Activated naive CD8-positive, alpha-beta T cell treated with anti-CD3 and anti-CD28 coated beads for 36 hours (primary cell): ENCODE data around the gene ZSCAN21. TPM values are rescaled to one million over a fixed set of nuclear protein-coding genes. Genes with fewer than 3 reads are reported as not detected.

Source experiments
- DNase-seq: peaks from one replicate; pipeline ENCODE4 v3.0.0; 2021
- H3K27ac Mint-ChIP-seq: one replicate; pipeline ENCODE4 v1.8.0; 2022; ENCODE audit warnings: mild to moderate bottlenecking, moderate library complexity, mixed read lengths
- H3K27me3 Mint-ChIP-seq: one replicate; pipeline ENCODE4 v1.8.0; 2022; ENCODE audit warnings: mild to moderate bottlenecking, mixed read lengths
- H3K36me3 Mint-ChIP-seq: one replicate; pipeline ENCODE4 v1.8.0; 2021; ENCODE audit warnings: mild to moderate bottlenecking, mixed read lengths
- H3K4me1 Mint-ChIP-seq: one replicate; pipeline ENCODE4 v1.8.0; 2021; ENCODE audit warnings: mixed read lengths
- H3K4me3 Mint-ChIP-seq: one replicate; pipeline ENCODE4 v1.8.0; 2022; ENCODE audit warnings: mild to moderate bottlenecking, moderate library complexity, mixed read lengths
- H3K9me3 Mint-ChIP-seq: one replicate; pipeline ENCODE4 v1.8.0; 2022; ENCODE audit warnings: mixed read lengths
- total RNA-seq, 2 experiments: library from RNA; stranded (reverse); gene quantifications; one replicate each; pipeline ENCODE4 v1.2.3, GENCODE V29; 2021

ZSCAN21 gene
- total RNA-seq, 2 experiments from 2014 or later, result 9.0 to 9.4 TPM

DNA sequence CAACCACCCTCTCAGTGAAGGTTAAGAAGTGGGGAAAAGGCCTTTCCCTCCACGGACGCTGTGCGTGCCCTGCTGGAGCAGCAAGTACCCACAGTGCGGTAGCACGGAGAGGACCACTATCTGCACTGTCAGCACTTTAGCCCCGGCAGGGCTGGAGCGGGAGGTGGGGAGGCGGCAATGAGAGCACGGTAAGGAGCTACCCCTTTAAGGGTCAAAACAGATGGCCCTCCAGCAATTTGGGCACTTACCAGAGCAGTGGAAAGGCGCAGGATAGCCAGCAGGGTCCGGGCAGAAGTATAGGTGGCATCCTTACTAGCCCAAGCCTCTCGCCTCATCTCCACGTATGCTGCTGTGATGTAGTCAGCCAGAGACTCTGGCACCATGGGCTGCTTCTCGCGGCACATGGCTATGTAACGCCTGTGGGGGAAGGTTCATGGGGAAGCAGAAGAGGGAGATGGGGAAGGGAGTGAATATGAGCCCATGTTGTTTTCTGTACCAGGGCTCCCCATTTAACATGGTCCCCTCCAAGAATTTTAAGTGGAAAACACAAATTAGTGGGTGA, 44.4 kb downstream of the ZSCAN21 start:
- no peaks in the 10 kb centered on the region for H3K9me3 Mint-ChIP-seq
- no peak overlapping the region for H3K27ac Mint-ChIP-seq
- peaks cover 53% of the 10 kb centered on the region for H3K4me1 Mint-ChIP-seq
- DNase-seq, result no peak
- H3K4me3 Mint-ChIP-seq, result no peak overlapping the region
- no peaks in the 10 kb centered on the region for H3K27me3 Mint-ChIP-seq
- H3K36me3 Mint-ChIP-seq, result peaks cover 78% of the 10 kb centered on the region

DNA sequence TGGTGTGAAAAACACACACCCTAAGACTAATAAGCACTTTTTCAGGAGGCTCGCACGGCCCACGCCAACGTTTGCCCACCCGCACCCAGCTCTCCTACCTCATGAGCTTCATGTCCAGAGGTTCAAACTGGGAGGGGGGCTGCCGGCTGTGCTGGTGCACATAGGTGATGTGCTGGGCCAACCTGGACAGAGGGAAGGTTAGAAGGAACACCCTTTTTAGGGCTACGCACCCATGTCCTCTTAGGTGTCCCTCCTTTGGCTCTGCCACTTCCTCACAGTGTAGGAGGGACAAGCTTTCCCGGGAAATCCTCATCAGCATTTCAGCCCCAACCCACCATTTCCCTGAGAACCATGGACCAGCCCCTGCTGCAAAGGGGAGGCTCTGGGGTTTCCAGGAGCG, 45.7 kb downstream of the ZSCAN21 start:
- Mint-ChIP-seq H3K36me3 (peaks cover 82% of the 10 kb centered on the region), H3K4me3 (no peak overlapping the region), H3K9me3 (no peaks in the 10 kb centered on the region), H3K4me1 (peaks cover 53% of the 10 kb centered on the region), H3K27ac (peak overlapping the region; percentile 49), H3K27me3 (peaks cover 2% of the 10 kb centered on the region)
- no peak for DNase-seq

DNA sequence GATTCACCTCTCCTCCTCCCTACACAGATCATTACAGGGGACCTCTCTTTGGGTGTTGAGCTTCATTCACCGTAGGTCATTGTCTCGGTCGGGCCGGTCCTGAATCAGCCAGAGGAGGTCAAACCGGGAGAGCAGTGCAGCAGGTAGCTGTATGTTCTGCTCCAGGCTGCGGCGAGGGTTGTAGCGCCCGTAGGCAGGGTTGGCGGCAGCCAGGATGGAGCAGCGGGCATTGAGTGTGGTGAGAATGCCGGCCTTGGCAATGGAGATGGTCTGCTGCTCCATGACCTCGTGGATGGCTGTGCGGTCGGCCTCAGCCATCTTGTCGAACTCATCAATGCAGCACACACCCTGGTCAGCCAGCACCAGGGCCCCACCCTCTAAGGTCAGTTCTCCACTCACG, 46.1 kb downstream of the ZSCAN21 start:
- peak overlapping the region; percentile 72 for H3K27ac Mint-ChIP-seq
- peaks cover 81% of the 10 kb centered on the region for H3K36me3 Mint-ChIP-seq
- H3K27me3 Mint-ChIP-seq, result peaks cover 4% of the 10 kb centered on the region
- H3K9me3 Mint-ChIP-seq, result no peaks in the 10 kb centered on the region
- no peak overlapping the region for H3K4me3 Mint-ChIP-seq
- no peak for DNase-seq
- peaks cover 50% of the 10 kb centered on the region for H3K4me1 Mint-ChIP-seq

DNA sequence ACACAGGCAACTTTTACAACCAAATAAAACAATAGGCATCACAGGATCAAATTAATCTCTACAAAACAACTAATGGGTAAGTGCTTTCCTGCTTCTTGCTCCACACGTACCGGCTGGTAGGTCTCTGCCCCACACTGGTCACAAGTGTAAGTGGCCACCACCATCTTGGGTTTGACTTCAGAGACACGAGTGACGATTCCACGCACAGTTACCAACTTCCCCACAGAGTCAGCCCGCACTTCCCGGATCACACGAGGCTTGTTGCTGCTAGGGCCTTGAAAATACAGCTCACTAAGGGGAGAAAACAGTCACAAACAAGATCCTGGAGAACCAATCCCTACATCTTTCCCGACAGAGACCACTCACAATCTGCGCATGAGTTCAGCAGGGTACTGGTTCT, 49.3 kb downstream of the ZSCAN21 start:
- peak overlapping the region; percentile 92 for H3K4me3 Mint-ChIP-seq
- no peak for DNase-seq
- peak overlapping the region; percentile 97 for H3K27ac Mint-ChIP-seq
- no peaks in the 10 kb centered on the region for H3K9me3 Mint-ChIP-seq
- H3K4me1 Mint-ChIP-seq, result peaks cover 41% of the 10 kb centered on the region
- peaks cover 8% of the 10 kb centered on the region for H3K27me3 Mint-ChIP-seq
- H3K36me3 Mint-ChIP-seq, result peaks cover 60% of the 10 kb centered on the region

DNA sequence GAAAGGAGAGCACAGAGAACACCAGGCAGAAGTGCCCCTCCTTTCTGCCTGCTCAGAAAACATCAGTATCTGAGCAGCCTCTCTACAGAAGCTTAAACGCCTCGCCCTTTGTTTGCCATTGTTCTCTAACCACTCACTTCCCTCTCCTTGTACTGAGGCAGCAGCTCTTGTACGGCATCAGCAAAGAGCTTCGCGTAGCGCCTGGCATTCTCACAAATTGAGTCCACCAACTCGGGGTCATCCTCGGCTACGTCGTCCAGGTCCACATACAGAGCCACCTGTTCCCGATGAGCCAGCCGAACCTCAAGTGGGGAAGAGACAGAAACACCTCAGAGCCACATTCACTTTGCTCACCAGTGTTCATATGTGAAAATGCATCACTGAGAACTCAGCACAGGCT, 49.9 kb downstream of the ZSCAN21 start:
- Mint-ChIP-seq H3K9me3 (no peaks in the 10 kb centered on the region), H3K27ac (peak overlapping the region; percentile 97), H3K4me1 (peaks cover 41% of the 10 kb centered on the region), H3K36me3 (peaks cover 60% of the 10 kb centered on the region), H3K4me3 (peak overlapping the region; percentile 92), H3K27me3 (peaks cover 8% of the 10 kb centered on the region)
- DNase-seq, result no peak

DNA sequence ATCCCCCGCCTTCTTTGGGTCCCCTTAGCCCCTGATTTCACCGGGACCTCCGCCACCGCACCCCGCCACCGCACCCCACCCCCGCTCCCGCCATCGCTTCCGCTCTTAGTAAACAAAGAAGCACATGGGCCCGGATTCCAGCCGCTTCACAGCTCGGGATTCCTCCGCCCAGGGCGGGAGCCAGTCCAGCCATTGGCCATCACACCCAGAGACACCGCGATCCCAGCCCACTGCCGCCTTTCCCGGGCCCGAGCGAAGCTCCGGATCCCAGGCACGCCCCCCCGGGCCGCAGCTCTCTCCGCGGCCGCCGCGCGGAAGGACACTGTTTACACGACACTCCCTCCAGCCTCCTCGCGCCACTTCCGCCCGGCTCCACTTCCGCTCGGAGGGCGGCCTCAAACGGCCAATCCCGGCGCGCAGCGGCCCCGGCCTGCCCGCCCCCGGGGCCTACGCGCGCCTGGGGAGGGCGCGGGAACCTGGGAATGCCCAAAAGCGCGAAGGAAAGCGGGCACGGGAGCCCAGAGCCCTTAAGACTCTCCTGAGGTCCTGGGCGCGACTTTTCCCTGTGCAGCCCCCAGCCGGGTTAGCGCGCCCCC, 50.9 kb downstream of the ZSCAN21 start:
- H3K4me1 Mint-ChIP-seq, result peaks cover 38% of the 10 kb centered on the region
- H3K27ac Mint-ChIP-seq, result peak overlapping the region; percentile 97
- DNase-seq, result peak; percentile 93
- peaks cover 8% of the 10 kb centered on the region for H3K27me3 Mint-ChIP-seq
- H3K36me3 Mint-ChIP-seq, result peaks cover 55% of the 10 kb centered on the region
- peak overlapping the region; percentile 92 for H3K4me3 Mint-ChIP-seq
- no peaks in the 10 kb centered on the region for H3K9me3 Mint-ChIP-seq

DNA sequence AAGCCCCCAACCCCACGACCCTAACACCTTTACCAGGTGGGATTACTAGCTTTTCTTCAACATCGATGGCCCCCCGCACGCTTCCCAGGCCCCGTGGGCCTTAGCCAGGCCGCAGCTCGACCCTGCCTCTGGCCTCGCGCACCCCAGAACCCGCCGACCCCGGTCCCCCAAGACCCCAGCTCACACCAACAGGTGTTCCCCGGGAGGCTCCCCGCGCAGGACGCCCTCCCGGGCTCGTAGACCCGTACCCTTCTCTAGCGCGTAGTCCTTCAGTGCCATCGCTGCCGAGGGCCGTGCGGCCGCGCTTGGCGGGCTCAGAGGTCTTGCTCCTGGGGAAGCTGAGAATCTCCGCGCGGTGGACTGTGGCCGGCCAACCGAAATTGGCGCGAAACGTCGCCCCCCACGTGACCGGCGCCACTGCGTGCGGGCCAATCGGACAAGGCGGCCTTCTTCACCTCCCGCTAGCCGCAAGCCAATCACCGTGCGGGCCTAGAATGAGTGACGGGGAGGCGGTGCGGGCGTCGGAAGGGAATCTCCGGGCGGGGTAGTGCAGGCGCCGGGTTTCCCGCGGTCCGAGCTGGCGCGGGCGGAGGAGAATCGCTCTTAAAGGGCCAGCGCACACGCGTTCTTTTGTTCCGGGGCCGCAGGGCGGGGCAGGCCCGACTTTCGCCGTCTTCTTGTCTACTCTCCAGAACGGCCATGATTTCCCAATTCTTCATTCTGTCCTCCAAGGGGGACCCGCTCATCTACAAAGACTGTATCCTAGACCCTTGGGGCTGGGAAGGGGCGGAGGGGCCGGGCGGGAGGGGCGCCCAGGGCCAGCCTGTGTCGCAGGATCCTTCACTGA, 51.7 kb downstream of the ZSCAN21 start, which contains the start of the genes AP4M1 and MCM7:
TSS of gene AP4M1 (plus strand) at position 628 of the 847 bp plus-strand sequence. CDS start at position 700, 72 bp downstream.
TSS of gene MCM7 (minus strand) at position 382 of the 847 bp plus-strand sequence. CDS start at position 279, 103 bp downstream.
- peak; percentile 99 for DNase-seq
- H3K27me3 Mint-ChIP-seq, result peaks cover 8% of the 10 kb centered on the region
- H3K4me3 Mint-ChIP-seq, result peak within 1 kb of the TSS; percentile 92
- H3K27ac Mint-ChIP-seq, result peak within 1 kb of the TSS; percentile 97
- no peaks in the 10 kb centered on the region for H3K9me3 Mint-ChIP-seq
- H3K4me1 Mint-ChIP-seq, result peaks cover 38% of the 10 kb centered on the region
- peaks cover 47% of the 10 kb centered on the region for H3K36me3 Mint-ChIP-seq

DNA sequence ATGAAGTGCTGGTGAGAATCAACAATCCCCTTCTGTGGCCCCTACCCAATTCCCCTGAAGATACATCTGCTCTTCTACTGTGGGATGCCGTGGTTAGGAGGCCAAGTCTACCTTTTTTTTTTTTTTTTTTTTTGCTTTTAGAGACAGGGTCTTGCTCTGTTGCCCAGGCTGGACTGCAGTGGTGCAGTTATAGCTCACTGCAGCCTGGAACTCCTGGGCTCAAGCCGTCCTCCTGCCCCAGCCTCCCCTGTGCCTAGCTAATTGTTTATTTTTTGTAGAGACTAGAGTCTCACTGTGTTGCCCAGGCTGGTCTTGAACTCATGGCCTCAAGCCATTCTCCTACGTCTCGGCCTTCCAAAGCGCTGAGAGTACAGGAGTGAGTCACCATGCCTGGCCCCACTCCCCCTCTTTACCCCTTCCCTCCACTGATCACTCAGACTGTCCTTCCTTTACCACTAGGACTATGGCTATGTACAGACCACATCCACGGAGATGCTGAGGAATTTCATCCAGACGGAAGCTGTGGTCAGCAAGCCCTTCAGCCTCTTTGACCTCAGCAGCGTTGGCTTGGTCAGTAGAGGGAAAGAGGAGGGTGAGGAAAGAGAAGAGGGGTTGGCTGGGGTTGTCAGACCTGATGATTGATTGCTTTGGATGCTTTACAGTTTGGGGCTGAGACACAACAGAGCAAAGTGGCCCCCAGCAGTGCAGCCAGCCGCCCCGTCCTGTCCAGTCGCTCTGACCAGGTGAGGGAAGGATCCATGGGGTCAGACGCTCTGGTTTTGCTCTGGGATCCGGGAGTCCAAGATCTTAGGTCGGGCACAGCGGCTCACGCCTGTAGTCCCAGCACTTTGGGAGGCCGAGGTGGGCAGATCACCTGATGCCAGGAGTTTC, 53.6 kb downstream of the ZSCAN21 start:
- H3K36me3 Mint-ChIP-seq, result peaks cover 34% of the 10 kb centered on the region
- peak overlapping the region; percentile 92 for H3K4me3 Mint-ChIP-seq
- H3K27ac Mint-ChIP-seq, result peak overlapping the region; percentile 78
- no peaks in the 10 kb centered on the region for H3K9me3 Mint-ChIP-seq
- H3K4me1 Mint-ChIP-seq, result peaks cover 27% of the 10 kb centered on the region
- peaks cover 8% of the 10 kb centered on the region for H3K27me3 Mint-ChIP-seq
- DNase-seq, result no peak

DNA sequence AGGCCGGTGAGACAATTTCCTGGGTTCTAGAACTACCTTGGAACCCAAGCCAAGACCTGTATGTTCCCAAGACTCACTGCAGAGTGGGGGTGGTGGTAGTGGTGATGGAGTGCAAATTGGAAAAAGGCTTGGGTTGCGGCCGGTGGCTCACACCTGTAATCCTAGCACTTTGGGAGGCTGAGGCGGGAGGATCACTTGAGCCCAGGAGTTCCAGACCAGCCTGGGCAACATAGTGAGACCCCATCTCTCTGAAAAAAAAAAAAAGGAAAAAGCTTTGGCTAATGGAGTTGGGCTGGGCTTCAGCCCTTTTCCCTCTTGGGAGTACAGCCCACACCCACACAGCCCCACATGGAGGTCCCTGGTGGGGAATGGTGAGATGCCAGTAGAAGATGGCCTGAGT, 56.0 kb downstream of the ZSCAN21 start:
- DNase-seq, result no peak
- H3K9me3 Mint-ChIP-seq, result no peaks in the 10 kb centered on the region
- peaks cover 3% of the 10 kb centered on the region for H3K27me3 Mint-ChIP-seq
- no peak overlapping the region for H3K4me3 Mint-ChIP-seq
- peaks cover 6% of the 10 kb centered on the region for H3K4me1 Mint-ChIP-seq
- H3K27ac Mint-ChIP-seq, result no peak overlapping the region
- peaks cover 20% of the 10 kb centered on the region for H3K36me3 Mint-ChIP-seq

DNA sequence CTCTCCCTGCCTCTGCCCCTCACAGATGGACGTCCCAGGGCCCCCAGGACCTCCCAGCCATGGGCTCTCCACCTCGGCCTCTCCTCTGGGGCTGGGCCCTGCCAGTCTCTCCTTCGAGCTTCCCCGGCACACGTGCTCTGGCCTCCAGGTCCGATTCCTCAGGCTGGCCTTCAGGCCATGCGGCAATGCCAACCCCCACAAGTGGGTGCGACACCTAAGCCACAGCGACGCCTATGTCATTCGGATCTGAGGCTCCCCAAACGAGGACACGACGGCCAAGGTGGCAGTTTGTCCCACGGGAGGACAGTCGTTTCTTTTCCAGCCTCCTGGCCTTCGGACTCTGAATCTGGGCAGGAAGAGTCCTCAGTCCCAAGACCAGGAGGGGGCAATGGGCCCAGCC, 57.1 kb downstream of the ZSCAN21 start:
- no peak for DNase-seq
- H3K27me3 Mint-ChIP-seq, result no peaks in the 10 kb centered on the region
- peaks cover 6% of the 10 kb centered on the region for H3K4me1 Mint-ChIP-seq
- peaks cover 16% of the 10 kb centered on the region for H3K36me3 Mint-ChIP-seq
- no peaks in the 10 kb centered on the region for H3K9me3 Mint-ChIP-seq
- H3K4me3 Mint-ChIP-seq, result no peak overlapping the region
- no peak overlapping the region for H3K27ac Mint-ChIP-seq

DNA sequence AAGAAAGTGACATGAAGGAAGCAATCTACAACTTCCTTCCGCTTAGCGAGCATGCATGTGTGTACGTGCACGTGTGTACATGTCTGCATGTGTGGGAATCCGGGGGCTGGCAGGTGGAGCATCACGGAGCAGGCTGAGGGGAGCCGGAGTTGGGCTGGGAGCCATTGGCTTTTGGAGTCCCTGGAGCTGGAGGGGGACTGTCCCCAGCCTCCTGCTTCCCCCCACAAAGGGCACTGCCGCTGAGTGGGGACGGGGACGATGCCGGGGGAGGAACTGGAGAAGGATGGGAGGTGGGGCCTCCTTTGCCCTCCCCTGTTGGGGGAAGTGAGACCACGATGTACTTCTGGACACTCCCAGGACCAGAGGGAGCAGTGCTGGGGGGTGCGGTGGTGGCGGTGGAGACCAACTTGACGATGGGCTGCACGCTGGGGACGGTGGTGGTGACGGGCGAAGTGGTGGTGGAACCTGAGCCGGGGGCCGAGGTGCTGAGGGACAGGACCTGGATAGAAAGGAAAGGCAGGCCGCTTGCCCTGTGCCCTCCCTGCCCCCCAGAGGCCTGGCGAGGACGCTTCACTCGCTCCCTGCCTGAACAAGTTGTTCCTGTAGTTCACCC, 57.7 kb downstream of the ZSCAN21 start:
- Mint-ChIP-seq H3K4me3 (no peak overlapping the region), H3K27me3 (no peaks in the 10 kb centered on the region), H3K36me3 (peaks cover 16% of the 10 kb centered on the region), H3K9me3 (no peaks in the 10 kb centered on the region), H3K27ac (peak overlapping the region; percentile 16), H3K4me1 (peaks cover 6% of the 10 kb centered on the region)
- DNase-seq, result no peak

DNA sequence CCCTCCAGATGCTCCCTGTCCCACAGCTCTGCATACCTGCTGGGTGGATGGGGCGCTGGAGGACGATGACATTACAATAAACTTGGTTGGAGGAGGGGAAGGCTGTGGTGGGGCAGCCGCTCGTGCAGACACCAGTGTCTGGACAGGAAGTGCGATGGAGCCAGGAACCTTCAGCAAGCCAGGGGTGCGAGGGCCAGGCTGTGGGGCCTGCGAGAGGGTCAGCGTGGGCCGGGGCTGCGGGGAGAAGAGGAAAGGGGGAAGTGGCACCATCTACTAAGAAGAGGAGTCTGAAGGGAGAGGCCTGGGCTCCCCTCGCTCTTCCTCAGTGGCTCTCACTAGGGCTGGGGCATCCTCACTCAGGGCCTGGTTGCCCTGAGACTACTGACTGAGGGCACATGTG, 58.3 kb downstream of the ZSCAN21 start:
- no peak overlapping the region for H3K27ac Mint-ChIP-seq
- peaks cover under 1% of the 10 kb centered on the region for H3K4me1 Mint-ChIP-seq
- DNase-seq, result no peak
- no peaks in the 10 kb centered on the region for H3K9me3 Mint-ChIP-seq
- no peaks in the 10 kb centered on the region for H3K27me3 Mint-ChIP-seq
- H3K4me3 Mint-ChIP-seq, result no peak overlapping the region
- peaks cover 18% of the 10 kb centered on the region for H3K36me3 Mint-ChIP-seq

DNA sequence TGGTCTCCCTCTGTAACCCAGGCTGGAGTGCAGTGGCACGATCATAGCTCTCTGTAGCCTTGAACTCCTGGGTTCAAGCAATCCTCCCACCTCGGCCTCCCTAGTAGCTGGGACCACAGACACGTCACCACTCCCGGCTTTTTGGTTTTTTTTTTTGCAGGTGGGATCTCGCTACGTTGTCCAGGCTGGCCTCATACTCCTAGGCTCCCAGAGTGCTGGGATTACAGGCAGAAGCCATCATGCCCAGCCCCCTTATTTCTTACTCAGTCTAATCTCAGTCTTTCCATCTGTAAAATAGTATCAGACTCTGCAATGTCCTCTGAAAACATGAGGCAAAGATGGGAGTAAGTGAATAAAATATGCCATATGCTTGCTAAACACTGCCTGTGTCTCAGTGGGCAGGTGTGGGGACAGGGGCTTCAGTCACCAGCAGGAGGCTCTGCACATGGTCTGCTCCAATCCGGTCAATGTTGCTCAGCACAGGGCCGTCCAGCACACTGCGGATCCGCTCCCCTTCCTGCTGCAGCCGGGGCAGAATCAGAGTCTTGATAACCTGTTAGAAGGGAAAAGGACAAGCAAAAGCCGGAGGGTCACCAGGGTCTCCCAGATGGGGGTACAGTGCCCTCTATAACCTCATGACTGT, 60.1 kb downstream of the ZSCAN21 start:
- Mint-ChIP-seq H3K27me3 (no peaks in the 10 kb centered on the region), H3K4me1 (no peaks in the 10 kb centered on the region), H3K9me3 (no peaks in the 10 kb centered on the region), H3K27ac (no peak overlapping the region), H3K36me3 (peaks cover 16% of the 10 kb centered on the region), H3K4me3 (no peak overlapping the region)
- no peak for DNase-seq

DNA sequence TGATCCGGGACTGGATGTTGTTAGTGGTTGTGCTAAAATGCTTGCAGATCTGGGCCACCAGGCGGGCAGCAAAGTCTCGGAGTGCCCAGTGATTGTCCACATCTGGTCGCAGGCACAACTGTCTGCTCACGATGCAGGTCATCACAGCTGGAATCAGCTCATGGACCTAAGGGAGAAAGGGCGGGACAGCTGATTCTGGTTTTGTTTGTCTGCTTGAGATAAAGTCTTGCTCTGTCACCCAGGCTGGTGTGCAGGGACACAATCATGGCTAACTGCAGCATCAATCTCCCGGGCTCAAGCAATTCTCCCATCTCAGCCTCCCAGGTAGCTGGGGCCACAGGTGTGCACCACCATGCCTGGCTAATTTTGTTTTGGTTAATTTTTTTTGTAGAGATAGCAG, 61.6 kb downstream of the ZSCAN21 start:
- peaks cover 16% of the 10 kb centered on the region for H3K36me3 Mint-ChIP-seq
- H3K9me3 Mint-ChIP-seq, result no peaks in the 10 kb centered on the region
- no peaks in the 10 kb centered on the region for H3K4me1 Mint-ChIP-seq
- DNase-seq, result no peak
- no peak overlapping the region for H3K27ac Mint-ChIP-seq
- no peaks in the 10 kb centered on the region for H3K27me3 Mint-ChIP-seq
- no peak overlapping the region for H3K4me3 Mint-ChIP-seq
